ENCODE results near the gene SNX8.
"Not testable (repeated sequence)": the region's sequence is repeated elsewhere in the genome, so short reads cannot be mapped to it uniquely, and the experiment has no call there.

SNX8 gene

DNA sequence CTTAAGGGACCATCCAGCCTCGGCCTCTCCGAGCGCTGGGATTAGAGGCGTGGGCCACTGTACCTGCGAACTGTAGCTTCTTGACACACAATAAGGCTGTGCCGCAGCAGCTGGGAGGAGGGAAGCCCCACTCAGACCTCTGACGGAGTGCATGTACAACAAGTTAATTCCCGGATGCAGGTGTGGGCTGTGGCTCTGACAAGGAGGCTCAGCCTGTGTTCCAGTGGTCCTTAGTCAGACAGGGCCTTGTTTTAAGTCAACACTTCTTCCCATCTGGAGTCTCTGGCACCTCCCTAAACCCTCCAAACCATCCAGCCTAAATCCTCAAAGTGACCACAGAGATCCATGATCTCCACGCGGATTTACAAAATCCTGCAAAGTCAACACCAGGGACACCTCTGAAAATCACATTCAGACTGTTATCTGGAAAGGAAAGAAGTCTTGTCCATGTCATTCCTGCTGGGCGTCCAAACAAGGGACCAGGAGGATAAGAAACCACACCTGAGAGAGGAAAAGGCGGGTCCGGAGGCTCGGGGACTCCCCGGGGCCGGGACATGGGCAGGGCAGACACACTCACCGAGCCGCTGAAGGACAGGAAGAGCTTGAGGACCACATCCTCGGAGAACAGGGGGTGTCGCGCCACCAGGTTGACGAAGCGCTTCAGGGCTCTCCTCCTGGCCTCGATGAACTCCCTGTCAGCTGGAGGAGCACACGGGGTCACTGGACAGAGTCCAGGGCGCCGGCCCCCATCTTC lies 42.8 kb downstream of the SNX8 start:
- no peak overlapping the region for H3K4me3 ChIP-seq (ENCODE audit: low read length)
- TF ChIP-seq, protein P1, sequence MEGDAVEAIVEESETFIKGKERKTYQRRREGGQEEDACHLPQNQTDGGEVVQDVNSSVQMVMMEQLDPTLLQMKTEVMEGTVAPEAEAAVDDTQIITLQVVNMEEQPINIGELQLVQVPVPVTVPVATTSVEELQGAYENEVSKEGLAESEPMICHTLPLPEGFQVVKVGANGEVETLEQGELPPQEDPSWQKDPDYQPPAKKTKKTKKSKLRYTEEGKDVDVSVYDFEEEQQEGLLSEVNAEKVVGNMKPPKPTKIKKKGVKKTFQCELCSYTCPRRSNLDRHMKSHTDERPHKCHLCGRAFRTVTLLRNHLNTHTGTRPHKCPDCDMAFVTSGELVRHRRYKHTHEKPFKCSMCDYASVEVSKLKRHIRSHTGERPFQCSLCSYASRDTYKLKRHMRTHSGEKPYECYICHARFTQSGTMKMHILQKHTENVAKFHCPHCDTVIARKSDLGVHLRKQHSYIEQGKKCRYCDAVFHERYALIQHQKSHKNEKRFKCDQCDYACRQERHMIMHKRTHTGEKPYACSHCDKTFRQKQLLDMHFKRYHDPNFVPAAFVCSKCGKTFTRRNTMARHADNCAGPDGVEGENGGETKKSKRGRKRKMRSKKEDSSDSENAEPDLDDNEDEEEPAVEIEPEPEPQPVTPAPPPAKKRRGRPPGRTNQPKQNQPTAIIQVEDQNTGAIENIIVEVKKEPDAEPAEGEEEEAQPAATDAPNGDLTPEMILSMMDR (IDR thresholded peaks at IDR 0.05; ENCODE audit: insufficient read depth, low read depth, low read length, missing control alignments) = no peak
- DNase-seq (ENCODE audit: low read depth) = no peak

DNA sequence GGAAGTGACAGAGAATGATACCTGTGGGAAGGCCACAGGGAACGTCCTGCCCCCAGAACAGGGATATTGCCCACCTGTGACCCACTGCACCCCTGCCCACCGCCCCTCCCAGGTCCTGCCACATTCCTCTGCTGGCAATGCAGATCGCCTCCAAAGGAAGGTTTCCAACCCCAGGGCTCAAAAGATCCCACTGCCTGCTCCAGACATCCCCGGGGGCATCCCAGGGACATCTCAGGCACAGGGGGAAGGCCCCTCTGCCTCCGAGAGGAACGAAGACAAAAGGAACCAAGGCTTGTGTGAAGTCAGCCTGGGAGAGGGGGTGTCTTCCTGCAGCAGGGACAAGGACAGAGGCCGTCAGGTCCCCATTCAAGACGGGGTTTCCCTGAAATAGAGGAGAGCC lies 43.7 kb downstream of the SNX8 start:
- TF ChIP-seq, protein P1 (IDR thresholded peaks at IDR 0.05; ENCODE audit: insufficient read depth, low read depth, low read length, missing control alignments) = no peak
- H3K4me3 ChIP-seq (ENCODE audit: low read length) = no peak overlapping the region
- no peak for DNase-seq (ENCODE audit: low read depth)

DNA sequence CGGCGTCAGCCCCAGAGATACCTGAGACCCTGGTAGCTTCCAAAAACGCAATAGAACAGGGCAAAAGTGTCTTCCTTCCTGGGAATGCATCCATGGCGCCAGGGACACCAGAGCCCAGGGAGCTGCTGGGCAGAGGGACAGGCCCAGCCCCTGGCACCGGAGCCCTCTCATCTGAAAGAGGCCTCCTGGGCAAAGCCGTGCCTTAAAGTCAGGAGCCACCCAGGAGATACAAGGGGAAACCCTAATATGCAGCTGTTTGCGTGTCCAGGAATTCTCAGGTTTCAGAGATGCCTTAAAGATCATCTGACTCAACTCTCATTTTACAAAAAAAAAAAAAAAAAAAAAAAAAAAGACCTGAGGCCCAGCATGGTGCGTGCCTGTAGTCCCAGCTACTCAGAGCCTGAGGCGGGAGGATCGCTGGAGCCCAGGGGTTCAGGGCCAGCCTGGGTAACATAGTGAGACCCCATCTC lies 44.2 kb downstream of the SNX8 start:
- no peak overlapping the region for H3K4me3 ChIP-seq (ENCODE audit: low read length)
- DNase-seq (ENCODE audit: low read depth) = no peak
- TF ChIP-seq, protein P1 (IDR thresholded peaks at IDR 0.05; ENCODE audit: insufficient read depth, low read depth, low read length, missing control alignments) = no peak

DNA sequence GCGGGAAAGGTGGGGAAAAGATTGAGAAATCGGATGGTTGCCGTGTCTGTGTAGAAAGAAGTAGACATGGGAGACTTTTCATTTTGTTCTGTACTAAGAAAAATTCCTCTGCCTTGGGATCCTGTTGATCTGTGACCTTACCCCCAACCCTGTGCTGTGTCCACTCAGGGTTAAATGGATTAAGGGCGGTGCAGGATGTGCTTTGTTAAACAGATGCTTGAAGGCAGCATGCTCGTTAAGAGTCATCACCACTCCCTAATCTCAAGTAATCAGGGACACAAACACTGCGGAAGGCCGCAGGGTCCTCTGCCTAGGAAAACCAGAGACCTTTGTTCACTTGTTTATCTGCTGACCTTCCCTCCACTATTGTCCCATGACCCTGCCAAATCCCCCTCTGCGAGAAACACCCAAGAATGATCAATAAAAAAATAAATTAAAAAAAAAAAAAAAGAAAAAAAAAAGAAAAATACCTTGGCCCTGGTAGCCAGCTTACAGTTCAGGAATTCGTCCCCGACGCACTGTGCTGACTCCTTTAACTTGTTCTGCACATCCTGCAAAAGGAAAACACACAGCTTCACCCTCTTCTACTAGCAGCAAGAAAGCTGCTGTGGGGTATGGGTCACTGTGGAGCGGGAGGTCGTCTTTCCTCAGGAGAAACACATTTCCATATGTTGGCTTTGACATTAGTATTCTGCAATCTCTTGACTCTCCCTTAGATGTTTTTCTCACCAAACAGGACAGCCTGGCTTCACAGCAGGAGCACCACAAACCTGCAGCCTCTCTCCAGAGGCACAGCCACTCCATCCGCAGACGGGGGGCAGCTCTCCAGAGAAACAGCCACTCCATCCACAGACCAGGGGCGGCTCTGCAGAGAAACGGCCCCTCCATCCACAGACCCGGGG lies 44.9 kb downstream of the SNX8 start:
- not testable (repeated sequence) for DNase-seq (ENCODE audit: low read depth); H3K4me3 ChIP-seq (ENCODE audit: low read length)

DNA sequence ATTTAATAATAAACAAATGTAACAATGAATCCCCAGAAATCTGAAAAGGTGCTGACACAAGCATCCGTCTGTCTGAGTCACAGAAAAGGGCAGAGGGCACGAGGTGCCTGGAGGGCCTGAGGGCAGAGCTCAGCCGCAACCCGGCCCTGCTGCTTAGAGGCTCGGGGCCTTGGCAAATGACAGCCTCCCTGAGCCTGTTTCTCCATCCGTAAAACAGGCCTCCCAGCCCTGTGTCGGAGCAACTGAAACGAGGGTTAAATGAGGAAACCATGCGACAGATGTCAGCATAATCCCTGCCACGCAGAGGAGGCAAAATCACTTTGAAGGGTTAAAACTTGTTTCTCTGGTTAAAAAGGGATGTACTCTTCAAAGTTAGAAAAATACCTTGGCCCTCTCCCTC lies 47.3 kb downstream of the SNX8 start:
- peak; percentile 75 for DNase-seq (ENCODE audit: low read depth)
- no peak overlapping the region for H3K4me3 ChIP-seq (ENCODE audit: low read length)
- TF ChIP-seq, protein P1 (IDR thresholded peaks at IDR 0.05; ENCODE audit: insufficient read depth, low read depth, low read length, missing control alignments) = no peak

DNA sequence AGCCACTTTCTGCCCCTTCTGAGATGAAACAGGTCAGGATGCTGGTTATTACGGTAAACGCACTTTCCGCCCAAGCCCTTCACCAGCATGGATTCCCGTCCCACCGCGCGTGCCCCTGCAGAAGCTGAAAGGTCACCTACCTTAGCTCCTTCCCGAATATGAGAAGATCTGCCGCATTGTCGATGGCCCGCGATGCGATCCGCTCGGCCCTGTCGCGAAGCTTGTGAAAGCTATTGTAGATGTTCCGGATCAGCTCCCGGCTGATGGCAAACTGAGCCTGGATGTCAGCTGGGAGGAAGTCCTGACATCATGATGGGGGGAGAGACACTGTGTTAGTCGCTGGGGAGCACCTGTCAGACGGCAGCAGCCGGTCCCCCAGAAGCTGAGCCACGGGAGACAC lies 50.1 kb downstream of the SNX8 start:
- H3K4me3 ChIP-seq (ENCODE audit: low read length) = no peak overlapping the region
- no peak for DNase-seq (ENCODE audit: low read depth)
- TF ChIP-seq, protein P1 (IDR thresholded peaks at IDR 0.05; ENCODE audit: insufficient read depth, low read depth, low read length, missing control alignments) = no peak

DNA sequence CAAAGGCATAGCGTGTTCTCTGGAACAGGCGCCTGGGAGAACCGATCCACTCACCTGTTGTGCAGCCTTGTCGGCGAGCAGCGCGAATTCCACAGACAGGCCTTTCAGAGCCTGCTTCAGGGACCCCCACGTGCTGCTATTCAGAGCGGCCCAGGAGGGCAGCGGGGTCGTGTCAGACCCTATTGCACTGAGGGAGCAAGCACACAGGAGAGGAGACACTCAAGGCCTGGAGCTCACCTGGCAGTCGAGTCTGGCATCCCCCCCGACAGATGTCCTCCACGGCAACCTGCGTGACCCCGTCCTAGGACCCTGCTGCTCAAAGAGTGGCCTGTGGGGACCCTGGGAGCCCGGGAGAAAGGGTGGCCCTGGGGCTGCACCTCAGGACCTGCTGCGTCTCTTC lies 51.1 kb downstream of the SNX8 start:
- DNase-seq (ENCODE audit: low read depth) = no peak
- no peak overlapping the region for H3K4me3 ChIP-seq (ENCODE audit: low read length)
- TF ChIP-seq, protein P1 (IDR thresholded peaks at IDR 0.05; ENCODE audit: insufficient read depth, low read depth, low read length, missing control alignments) = no peak
